H1 (cell line): ENCODE measurements around the gene ZNF70. TPM values are rescaled to one million over a fixed set of nuclear protein-coding genes. Genes with fewer than 3 reads are reported as not detected.

Experiments used
- MAX ChIP-seq: IDR thresholded peaks from 2 replicates; pipeline ENCODE4 v1.6.1; 2012; ENCODE audit warnings: inconsistent platforms
- polyA plus RNA-seq, 7 experiments: library from polyadenylated mRNA; depleted of rRNA in 3 of 7; stranded (reverse) in 5 of 7; unstranded in 2 of 7; fragments of >200 nt in 5 of 7; fragments of 200-250 nt in 2 of 7; gene quantifications; 1 replicate in 5 of 7; 2 replicates in 1 of 7; 4 replicates in 1 of 7; pipeline versions ENCODE4 v1.2.1 to v1.2.3, GENCODE V29; 2011 to 2013; ENCODE audit warnings: missing spikeins in 2 of 7, mixed read lengths in 2 of 7
- total RNA-seq: library from RNA; stranded (reverse); fragmentation: NEBNext Ultra II Directional; extraction: Animal tissue kit (Norgen Biotek cat#: 25700); gene quantifications from 2 replicates; pipeline ENCODE4 v1.2.1, GENCODE V29; 2021

ZNF70 gene
- total and polyA plus RNA-seq, 2 of the 8 experiments (the other 6 are each of a cell fraction or from before 2014, with no cell fraction given): 1.1 to 2.6 TPM

GRCh38 chr22:23773483-23774113, 22.7 kb upstream of the ZNF70 start (continued):
- no peak for TF ChIP-seq MAX
